ENCODE results near the gene ANKRD40.

Gene ANKRD40

GRCh38 chr17:50668025-50668837 lies 39.5 kb downstream of the ANKRD40 start:
- no peak for DNase-seq

- DNase-seq: no peak
Measured at GRCh38 chr17:50667259-50668024, 40.3 kb downstream of the ANKRD40 start.

- DNase-seq: no peak
Measured at GRCh38 chr17:50666316-50666715, 41.4 kb downstream of the ANKRD40 start.

GRCh38 chr17:50665838-50666237 lies 41.9 kb downstream of the ANKRD40 start:
- no peak for DNase-seq

GRCh38 chr17:50664788-50665458 lies 42.8 kb downstream of the ANKRD40 start:
- DNase-seq: no peak

GRCh38 chr17:50663812-50664374 lies 43.8 kb downstream of the ANKRD40 start:
- DNase-seq: no peak

- DNase-seq: no peak
Measured at GRCh38 chr17:50662632-50663225, 45.0 kb downstream of the ANKRD40 start.

GRCh38 chr17:50661795-50662391 lies 45.8 kb downstream of the ANKRD40 start:
- peak; percentile 60 for DNase-seq

- DNase-seq: no peak
Measured at GRCh38 chr17:50661348-50661747, 46.4 kb downstream of the ANKRD40 start.

GRCh38 chr17:50660887-50661345 lies 46.8 kb downstream of the ANKRD40 start:
- no peak for DNase-seq

GRCh38 chr17:50660042-50660886 lies 47.5 kb downstream of the ANKRD40 start:
- no peak for DNase-seq

- DNase-seq: no peak
Measured at GRCh38 chr17:50659179-50659578, 48.5 kb downstream of the ANKRD40 start.

- no peak for DNase-seq
Measured at GRCh38 chr17:50658616-50659015, 49.1 kb downstream of the ANKRD40 start.

- DNase-seq: no peak
Measured at GRCh38 chr17:50657627-50658026, 50.1 kb downstream of the ANKRD40 start.

- no peak for DNase-seq
Measured at GRCh38 chr17:50657054-50657453, 50.7 kb downstream of the ANKRD40 start.

GRCh38 chr17:50656509-50656908 lies 51.2 kb downstream of the ANKRD40 start:
- no peak for DNase-seq

GRCh38 chr17:50653738-50654137 lies 54.0 kb downstream of the ANKRD40 start:
- no peak for DNase-seq

- DNase-seq: no peak
Measured at GRCh38 chr17:50651661-50652060, 56.1 kb downstream of the ANKRD40 start.

- DNase-seq: no peak
Measured at GRCh38 chr17:50649042-50649908, 58.4 kb downstream of the ANKRD40 start.

GRCh38 chr17:50647187-50647586 lies 60.5 kb downstream of the ANKRD40 start:
- DNase-seq: no peak

Data from activated CD4-positive, alpha-beta T cell treated with anti-CD3 and anti-CD28 coated beads for 48 hours (primary cell).